ENCODE data around the gene FIGNL2. TPM values are rescaled to one million over a fixed set of nuclear protein-coding genes. Genes with fewer than 3 reads are reported as not detected.

Gene FIGNL2
- total and polyA plus RNA-seq, 9 of the 15 experiments (the other 6 are each of a cell fraction or from before 2014, with no cell fraction given): 0.01 TPM; not detected in 8

DNA sequence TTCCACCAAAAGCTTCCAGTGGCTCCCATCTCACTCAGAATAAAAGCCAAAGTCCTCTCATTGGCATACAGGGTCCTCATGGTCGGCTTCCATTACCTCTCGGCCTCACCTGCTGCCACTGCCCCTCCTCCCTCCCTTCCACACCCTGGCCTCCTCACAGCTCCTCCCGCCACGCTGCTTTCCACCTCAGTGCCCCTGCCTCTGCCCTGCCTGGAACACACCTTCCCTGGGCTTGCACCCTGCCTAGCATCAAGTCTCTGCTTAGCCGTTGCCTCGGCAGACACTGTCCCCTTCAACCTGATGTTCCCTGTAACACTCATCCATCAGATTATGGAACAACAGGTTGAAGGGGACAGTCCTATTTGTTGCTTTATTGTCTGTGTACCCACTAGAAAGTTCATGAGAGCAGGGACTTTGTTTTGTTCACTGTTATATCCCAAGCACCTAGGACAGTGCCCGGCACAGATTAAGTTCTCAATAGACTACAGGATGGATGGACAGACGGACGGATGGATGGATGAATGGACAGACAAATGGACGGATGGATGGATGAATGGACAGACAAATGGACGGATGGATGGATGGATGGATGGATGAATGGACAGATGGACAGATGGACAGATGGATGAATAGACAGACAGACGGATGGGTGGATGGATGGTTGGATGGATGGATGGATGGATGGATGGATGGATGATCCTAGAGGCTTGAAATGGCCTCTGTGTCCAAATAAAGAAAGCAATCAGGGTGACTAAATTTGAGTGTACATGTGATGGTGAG lies 14.9 kb downstream of the FIGNL2 start (continued):
- TF ChIP-seq ZNF592 (IDR thresholded peaks at IDR 0.05): no peak

DNA sequence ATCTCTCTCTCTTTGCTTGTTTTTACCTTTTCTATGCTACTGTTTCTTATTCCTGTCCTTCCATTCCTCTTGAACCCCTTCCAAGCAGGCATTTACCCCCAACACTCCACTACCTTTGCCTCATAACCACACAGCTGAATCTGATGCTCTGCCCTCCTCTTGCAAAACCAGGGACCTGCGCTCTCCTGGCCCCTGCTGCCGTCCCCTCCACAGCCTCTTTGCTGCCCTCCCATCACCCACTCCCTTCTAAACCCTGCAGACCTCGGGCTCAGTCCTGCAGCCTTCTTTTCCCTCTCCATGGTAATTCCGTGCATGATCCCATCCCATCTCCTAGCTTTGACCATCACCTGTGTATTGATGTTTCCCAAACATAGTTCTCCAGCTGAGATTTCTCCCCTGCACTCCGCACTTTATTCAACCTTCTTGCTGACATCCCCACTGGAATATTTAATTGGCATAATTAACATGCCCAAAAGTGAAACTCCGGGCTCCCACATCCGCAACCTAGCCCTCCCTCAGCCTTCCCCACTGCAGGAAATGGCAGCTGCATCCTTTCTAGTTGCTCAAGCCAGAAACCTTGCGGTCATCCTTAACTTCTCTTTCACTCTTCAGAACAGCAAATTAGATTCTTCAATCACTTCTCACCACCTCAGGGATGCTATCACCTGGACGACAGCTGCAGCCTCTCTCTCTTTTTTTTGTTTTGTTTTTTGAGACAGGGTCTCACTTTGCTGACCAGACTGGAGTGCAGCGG lies 16.0 kb downstream of the FIGNL2 start:
- WGBS (ENCODE audit: insufficient coverage, low coverage, missing lambda C conversion rate): 0% methylated on average over 9 of the region's 10 CpGs
- Histone ChIP-seq H3K9me1 (ENCODE audit: control insufficient read depth, insufficient read depth, low read length) (no peaks in the 10 kb centered on the region), H3K36me3 (ENCODE audit: control insufficient read depth, insufficient read depth, low read length) (no peaks in the 10 kb centered on the region), H3K79me2 (ENCODE audit: control insufficient read depth, insufficient read depth, low read length) (no peaks in the 10 kb centered on the region), H3K27me3 (ENCODE audit: control insufficient read depth in 2 of 2, insufficient read depth in 2 of 2, low read length in 2 of 2) (peaks cover 17 to 71% of the 10 kb centered on the region in 2 experiments), H3K27ac (ENCODE audit: extremely low read depth, low read depth, low read length) (no peak overlapping the region), H3K4me3 (no peak overlapping the region), H3K4me2 (ENCODE audit: insufficient read depth, low read length) (no peak overlapping the region), H2AFZ (ENCODE audit: low read depth, low read length) (no peak overlapping the region), H4K20me1 (replicated peaks; ENCODE audit: control insufficient read depth, insufficient read depth, low read length) (peaks cover 10% of the 10 kb centered on the region), H3K9me3 (replicated peaks; ENCODE audit: control insufficient read depth, insufficient read depth, low read depth, low read length) (no peaks in the 10 kb centered on the region), H3K4me1 (replicated peaks in 1 of 2; ENCODE audit: control insufficient read depth in 2 of 2, insufficient read depth in 2 of 2, low read length in 2 of 2) (peaks cover 3 to 11% of the 10 kb centered on the region in 2 experiments; a peak in 3 of 5 replicates), H3K9ac (ENCODE audit: insufficient read depth in 1 of 2, low read depth in 2 of 2, low read length in 2 of 2) (no peak overlapping the region)
- in situ Hi-C loops (cut with MboI): no loop called here
- no peak for DNase-seq (ENCODE audit: extremely low read depth in 1 of 4, low spot score in 3 of 4)
- FAIRE-seq: no peak
- CTCF ChIA-PET (ENCODE audit: low intra/inter-chr PET ratio): no interaction called here
- POLR2A ChIA-PET: interaction anchor here (1.0 to 1.5 kb wide), 2 partner anchors 9 to 19 kb away, joined by 3 to 7 read pairs; no protein-coding TSS in a partner anchor
- ATAC-seq: no peak
- intact Hi-C loops (cut with micrococcal nuclease): no loop called here
- BruUV-seq (replicated peaks): no TSS peak
- TF ChIP-seq PBX2 (CRISPR knock-in tag; IDR thresholded peaks at IDR 0.05; ENCODE audit: low read depth) (no peak), PBX2 (tag; conservative IDR thresholded peaks at IDR 0.05; ENCODE audit: low read depth) (no peak), TAL1 (IDR thresholded peaks at IDR 0.05) (no peak), EZH2 (IDR thresholded peaks at IDR 0.05; ENCODE audit: borderline replicate concordance, low read depth, low read length) (no peak), FUS (optimal IDR thresholded peaks at IDR 0.05; ENCODE audit: low read depth, low read length) (no peak), DMBX1 (CRISPR knock-in tag; IDR thresholded peaks at IDR 0.05; ENCODE audit: borderline replicate concordance) (no peak), GTF3C2 (IDR thresholded peaks at IDR 0.05; ENCODE audit: borderline replicate concordance, extremely low read depth, insufficient read length) (no peak)

Data from K562 (cell line).